NCI-H345 treated with DMSO at 0.1 percent for 48 hours (cell line): Measurements from ENCODE around the gene DDC.
"Not testable (repeated sequence)": the region's sequence is repeated elsewhere in the genome, so short reads cannot be mapped to it uniquely, and the experiment has no call there.

ENCODE experiments used
- DNase-seq: peaks from one replicate; lab custom pipeline; 2025; ENCODE audit not compliant: unreplicated experiment; lab: John Stamatoyannopoulos, UW

The DDC gene

DNA sequence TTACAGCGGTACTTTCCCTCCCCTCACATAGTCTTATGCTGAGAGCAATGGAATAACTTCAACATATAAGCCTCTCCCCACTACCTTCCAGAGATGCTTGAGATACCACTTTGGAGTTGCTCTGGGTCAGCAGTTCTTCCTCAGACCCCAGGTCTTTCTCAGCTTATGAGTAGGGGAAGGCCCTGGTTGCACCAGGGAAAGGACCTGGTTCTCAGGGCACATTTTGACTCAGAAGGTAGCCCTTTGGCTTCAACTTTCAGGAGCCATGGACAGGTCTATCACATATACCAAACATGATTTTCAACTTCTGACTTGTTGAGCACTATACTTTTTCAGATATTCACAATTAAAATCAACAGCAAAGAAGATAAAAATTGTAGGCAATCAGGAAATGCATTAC lies 103.5 kb downstream of the DDC start:
- no peak for DNase-seq

DNA sequence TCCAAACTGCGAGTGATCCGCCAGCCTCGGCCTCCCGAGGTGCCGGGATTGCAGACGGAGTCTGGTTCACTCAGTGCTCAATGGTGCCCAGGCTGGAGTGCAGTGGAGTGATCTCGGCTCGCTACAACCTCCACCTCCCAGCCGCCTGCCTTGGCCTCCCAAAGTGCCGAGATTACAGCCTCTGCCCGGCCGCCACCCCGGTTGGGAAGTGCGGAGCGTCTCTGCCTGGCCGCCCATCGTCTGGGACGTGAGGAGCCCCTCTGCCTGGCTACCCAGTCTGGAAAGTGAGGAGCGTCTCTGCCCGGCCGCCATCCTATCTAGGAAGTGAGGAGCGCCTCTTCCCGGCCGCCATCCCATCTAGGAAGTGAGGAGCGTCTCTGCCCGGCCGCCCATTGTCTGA lies 106.0 kb downstream of the DDC start:
- not testable (repeated sequence) for DNase-seq

DNA sequence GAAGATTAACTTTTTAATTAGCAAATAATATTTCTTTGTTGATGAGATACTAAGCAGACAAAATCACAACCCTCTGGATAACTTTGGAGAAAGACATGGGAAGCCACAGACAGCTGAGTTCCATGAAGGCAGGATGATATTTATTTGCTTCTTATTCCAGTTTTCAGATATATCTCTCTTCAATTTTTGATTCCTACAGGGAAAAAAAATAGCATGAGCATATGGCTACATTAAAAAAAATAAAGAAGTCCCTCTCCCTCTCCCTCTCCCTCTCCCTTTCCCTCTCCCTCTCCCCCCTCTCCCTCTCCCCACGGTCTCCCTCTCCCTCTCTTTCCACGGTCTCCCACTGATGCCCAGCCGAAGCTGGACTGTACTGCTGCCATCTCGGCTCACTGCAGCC lies 106.6 kb downstream of the DDC start:
- DNase-seq: not testable (repeated sequence)

DNA sequence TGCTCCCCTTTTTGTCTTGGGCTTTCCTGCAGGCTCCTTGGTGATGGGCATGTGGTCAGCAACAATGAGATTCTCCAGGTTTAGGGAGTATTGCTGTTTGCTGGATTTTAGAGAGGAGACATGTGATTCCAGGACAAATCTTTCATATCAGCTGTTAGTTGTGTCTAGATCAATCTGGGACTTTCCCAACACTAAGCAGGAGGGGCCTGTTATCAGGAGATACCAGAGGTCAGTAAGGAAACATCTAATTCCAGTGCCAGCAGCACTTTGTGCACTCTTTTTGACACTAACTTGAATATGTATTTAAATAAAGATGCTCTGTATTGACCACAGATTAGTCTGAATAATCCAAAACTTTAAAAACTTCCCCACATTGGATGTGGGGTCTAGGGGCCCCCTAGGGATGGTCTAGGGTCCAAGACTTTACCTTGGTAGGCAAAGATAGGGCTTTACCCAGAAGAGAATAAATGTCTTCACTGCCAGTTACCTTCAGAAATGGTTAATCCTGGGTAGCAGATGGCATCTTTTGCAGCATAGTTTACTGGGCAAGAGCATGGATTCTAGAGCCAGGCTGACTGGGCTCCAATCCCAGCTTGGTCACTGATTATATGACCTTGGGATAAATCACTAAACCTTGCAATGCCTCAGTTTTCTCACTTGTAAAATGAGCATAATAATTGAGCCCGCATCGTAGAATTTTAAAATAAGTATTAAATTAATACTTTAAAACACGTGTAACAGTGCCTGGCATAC lies 108.7 kb downstream of the DDC start:
- DNase-seq: no peak

DNA sequence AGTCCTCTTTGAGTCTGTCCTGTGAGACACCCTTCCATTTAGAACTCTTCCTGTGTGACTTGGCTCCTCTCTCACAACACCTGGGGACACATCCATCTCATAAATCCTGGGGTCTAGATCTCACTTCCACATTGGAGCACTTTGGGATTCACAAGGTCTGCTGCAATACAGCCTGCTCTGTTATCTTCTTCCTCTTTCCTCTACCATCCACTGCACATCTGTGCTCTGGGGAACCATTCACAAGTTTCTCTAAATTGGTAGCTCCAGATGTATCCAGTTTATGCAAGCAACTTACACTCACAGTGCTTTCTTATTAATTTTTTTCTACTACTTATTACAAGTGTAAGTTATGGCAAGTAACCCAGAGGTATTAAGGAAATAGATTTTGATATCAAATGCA lies 109.5 kb downstream of the DDC start:
- no peak for DNase-seq

DNA sequence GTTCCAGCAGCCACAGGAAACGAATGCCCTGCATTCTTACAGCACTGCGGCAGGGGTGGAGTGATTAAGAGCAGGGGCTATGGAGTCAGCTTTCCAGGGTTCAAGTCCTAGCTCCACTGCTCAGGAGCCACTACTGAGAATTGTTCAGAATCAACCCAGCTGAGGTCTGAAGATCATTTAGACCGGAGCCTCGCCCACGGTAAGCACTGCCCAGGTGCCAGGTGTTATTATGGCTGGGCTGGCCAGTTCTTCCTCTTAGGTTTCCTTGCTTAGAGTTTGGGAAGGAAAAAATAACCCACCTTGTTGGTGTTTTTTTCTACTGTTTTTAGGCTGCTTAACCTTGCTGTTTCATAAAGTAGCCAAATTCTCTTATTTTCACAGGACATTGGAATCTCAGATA lies 110.2 kb downstream of the DDC start:
- no peak for DNase-seq

DNA sequence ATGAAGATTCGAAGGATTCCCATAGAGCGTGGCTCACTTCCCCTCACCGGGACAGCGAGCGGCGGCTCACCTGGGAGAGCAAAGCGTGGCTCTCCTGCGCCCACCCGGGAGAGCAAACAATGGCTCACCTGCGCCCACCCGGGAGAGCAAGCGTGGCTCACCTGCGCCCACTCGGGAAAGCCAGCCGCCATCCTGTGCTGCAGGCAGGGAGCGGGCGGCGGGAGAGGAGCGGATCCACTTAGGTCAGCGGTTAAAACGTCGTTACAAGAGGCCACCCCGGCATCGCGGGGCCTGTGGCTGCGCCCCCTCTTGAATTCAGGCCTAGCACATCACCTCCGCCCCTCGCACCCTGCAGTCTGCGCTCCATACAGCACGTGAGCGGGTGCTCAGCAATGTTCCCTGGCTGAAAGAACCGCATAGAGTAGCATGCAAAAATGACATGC lies 114.6 kb downstream of the DDC start:
- peak; percentile 23 for DNase-seq

DNA sequence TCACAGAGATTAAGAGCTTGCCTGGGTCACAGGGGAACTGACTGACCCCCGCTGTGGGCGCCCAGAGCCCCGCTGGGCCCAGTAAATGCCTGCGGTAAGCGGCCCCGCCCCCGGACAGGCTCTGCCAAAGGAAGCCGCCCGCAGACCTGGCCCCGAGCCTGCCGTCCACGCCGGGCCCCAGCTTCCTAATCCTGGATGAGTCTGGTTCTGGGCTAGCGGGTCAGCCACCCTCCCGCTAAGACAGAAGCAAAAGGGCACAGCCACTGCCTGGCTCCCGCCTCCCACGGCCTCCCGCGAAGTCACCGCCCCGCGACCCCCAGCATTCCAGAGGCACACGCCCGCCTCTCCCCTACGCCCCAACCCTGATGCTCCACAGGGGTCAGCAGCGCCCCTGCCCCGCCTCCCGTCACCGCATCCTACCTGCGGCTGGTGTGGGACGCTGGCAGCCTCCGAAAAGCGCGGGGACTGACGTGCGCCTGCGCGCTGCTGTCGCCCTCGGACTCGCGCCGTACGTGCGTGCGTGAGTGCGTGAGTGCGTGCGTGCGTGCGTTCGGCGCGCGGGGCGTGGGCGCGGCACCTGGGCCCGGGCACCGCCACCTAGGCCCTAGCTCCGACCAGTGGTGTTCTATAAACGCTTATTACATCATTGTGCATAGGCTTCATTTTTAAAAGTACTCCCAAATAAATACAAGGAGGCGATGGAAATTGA lies 115.2 kb downstream of the DDC start, which contains the start of gene FIGNL1:
TSS of gene FIGNL1 (minus strand) at position 470 of the 709 bp plus-strand sequence. CDS start 3,063 bp downstream, outside the sequence.
- peak; percentile 66 for DNase-seq

DNA sequence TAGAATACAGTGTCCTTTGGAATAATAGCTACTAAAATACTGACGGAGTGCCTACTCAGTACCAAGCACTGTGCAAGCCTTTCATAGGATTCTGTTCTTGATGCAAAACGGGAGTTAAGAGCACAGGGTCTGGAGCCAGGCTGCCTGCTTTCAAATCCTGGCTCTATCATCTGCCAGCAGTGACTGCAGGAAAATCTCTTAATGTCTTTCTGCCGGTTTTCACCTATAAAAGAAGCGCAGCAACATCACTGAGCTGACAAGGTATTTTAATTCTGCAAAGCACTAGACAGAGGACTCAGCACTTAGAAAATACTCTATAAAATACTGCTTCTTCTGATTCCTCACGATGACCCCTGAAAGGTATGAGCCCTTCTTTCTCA lies 115.7 kb downstream of the DDC start:
- no peak for DNase-seq

DNA sequence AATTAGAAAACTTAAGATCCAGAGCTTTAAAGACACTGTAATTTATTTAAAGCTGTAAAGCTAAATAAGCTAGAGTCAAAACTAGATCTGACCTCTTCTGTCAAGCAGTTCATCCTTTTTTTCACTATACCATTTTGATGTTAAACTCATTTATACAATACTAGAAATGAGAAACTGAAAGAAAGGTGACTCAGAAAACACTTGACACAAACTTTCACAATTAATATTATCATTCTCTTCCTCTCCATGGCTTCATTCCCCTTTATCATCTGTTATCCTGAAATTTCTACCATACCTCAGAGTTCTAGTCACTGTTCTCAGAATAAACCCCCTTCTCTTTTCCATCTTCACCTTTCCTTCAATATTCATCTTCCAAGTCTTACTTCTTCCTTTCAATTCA lies 116.4 kb downstream of the DDC start:
- no peak for DNase-seq

DNA sequence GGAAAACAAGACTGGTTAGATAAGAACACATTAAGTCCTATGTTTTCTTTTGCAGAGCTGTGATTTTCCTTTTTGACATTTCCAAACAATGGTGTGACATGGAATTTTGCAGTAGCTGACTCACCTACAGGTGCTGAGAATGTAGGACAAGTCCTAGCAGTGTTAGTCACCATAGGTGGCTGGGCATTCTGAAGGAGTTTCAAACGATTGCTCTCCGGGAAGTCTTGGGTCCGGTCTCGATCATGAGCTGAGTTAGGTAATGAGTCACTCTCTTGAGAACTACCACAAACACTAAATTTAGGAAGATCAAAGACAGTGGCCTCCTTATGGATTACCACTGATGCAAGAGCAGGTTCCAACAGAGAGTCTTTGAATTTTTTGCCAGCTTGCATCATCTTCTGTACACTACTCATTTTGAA lies 118.7 kb downstream of the DDC start:
- no peak for DNase-seq

DNA sequence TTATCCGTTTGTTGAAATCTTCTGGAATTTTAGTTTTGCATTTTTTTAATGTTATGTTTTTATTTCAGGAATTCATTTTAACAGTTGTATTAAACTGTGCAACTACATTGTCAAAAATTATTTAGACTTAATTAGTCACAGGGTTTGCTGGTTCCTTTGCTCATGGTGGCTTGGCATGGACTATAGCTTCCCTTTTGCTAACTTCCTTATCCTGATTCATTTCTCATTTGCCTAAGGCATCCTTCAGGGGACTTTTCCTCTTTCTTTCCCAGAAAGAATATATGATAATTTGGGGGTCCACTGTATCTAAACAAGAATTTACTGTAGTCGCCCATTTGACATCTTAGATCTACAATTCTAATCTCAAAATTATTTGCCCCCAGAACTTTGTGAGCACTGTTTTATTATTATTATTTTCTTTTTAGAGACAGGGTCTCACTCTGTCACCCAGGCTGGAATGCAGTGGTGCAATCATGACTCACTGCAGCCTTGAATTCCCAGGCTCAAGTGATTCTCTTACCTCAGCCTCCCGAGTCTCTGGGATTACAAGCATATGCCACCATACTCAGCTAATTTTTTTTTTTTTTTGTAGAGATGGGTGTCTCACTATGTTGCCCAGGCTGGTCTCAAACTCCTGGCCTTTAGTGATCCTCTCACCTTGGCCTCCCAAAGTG lies 128.9 kb downstream of the DDC start:
- no peak for DNase-seq

DNA sequence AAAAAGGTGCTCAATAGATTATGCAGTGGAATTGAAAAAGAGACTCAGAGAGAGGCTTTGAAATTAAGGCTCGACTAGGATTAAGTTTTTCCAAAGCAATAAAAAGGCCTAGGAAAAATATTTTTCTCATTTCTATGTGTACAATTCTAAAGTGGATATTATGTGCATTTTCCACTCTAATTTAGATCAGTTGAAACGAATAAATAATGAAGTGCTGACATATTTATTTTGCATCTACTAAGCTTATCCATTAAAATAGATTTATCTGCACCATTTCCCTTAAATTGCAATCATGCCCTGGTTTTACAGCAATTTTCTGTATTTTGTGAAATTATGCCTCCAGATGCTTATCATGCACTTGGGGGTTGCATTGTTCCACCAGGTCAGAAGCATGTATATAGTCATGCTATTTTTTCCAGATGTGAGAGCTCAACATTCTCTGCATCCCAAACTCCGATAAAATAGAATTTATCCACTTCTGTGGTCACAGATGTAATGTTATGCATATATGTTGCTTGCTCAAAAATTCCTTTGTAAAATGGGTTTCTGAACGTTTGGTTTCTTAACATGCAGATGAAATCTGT lies 133.4 kb downstream of the DDC start:
- DNase-seq: no peak

DNA sequence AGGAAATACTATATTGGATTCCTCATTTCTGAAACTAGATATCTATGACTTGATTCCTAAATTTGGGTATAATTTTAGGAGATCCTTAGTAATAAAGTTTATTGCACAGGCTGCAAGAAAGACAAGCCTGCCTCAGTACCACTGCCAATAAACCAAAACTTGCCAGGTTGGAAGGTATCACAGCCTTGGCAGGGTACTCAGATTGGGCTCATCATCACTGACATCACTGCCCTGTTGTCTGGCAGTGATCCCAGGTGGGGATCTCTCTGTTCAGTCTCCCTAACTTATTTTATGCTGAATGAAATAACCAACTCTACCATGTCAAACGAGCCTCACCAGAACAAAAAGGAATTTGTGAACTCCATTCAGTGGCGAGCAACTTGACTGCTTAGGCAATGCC lies 133.9 kb downstream of the DDC start:
- DNase-seq: no peak

DNA sequence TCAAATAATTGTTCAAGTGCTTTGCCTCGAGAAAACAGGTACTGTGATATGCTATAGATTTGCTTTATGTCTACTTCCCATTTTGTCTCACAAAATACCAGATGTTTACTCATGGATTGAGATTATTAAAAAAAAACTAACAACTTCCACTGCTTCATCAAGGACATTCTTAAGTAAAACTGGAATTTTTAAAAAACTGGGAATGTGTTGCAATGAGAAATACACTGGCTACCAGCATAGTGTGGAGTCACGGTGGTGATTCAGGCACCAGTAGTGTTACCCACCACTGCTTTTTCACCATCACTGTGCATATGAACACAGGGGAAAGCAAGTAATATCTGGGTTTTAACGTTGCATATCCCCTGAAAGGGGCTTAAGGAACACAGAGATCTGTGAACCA lies 136.3 kb downstream of the DDC start:
- DNase-seq: no peak

DNA sequence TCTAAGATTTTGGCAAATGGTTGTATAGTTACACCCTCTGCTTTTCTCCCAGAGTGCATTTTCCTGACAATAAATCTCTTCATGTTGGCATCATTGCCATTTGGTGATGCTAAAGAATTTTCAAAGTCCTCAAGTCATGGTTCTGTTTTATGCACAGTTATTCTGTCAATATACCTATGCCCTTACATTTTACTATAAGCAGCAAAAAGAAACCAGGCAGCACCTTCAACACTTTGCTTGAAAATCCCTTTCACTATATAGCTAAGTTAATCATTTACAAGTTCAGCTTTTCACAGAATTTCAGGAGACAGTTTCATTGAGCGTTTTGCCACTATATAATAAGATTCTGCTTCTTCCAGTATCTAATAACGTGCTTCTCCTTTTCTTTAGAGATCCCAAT lies 137.7 kb downstream of the DDC start:
- DNase-seq: no peak

DNA sequence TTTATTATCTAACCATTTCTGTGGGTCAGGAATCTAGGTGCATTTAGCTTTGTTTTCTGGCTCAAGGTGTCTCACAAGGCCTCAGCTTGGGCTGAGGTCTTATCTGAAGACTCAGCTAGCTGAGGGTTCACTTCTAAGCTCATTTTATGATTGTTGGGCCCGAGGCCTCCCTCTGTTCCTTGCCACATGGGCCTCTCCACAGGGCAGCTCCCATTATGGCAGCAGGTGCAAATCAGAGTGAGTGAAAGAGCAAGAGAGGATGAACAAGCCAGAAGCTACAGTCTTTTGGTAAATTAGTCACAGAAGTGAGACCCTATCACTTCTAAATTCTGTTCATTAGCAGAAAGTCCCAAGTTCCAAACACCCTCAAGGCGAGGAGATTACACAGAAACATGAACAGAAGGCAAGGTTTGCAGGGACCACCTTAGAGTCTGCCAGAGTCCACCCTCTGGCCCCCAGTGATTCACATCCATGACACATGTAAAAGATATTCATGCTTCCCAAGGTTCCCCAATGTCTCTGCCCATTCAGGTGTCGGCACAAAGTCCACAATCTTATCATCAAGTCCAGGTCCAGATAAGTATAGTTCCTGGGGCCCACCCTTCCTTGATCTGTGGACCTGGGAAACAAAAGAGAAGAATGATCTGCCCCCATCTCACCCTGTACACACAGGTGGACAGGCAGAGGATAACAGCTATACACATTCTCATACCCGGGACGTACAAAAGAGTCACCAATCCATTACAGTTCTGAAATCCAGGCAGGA lies 138.7 kb downstream of the DDC start:
- no peak for DNase-seq

DNA sequence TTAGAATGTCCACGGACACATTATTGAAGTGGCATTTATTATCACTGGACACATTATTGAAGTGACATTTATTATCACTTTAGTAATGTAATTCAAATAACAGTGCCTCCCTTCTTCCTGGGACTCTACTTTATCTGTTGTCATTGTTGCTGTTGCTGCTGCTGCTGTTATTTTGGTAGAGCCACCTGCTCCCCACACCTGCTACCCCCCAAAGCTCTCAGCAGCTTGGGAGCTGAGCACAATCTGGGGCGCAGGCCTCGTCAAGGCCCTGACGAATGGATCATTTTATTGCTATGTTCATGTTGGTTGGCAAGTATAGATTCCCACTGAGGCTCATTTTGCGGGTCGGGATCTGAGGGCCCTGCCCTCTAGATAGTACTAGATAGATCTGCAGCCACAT lies 139.9 kb downstream of the DDC start:
- no peak for DNase-seq

DNA sequence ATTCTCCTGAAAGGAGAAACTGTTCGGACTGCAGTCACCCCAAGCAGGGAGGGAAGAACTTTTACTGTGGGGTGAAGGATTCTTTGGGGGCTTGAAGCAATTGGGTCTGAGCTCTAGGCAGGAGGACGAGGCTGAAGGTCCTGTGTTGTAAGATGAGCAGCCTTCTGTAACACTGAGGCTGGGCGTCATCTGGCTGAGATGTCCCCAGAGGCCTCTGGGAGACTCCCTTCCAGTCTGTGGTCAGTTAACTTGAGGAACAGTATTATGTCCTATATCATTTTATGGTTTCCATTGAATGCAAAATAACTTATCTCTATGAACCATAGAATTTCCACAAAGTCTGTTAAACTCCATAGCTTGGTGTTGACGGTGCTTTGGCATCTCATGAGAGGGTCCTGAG lies 141.3 kb downstream of the DDC start:
- DNase-seq: no peak

DNA sequence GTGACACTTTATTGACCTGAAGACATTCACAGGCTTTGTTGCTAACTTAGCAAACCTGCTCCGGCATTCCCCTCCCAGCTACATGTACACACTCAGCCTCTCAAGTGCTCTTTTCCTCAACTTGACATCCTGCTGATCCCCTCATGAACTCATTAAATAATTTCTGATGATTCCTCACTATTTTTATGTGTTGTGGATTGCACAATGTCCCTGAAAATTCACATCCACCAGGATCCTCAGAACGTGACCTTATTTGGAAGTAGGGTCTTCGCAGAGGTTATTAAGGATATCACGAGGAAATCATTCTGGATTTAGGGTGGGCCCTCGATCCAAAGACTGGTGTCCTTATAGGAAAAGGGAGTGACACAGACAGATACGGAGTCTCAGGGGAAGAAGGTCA lies 142.3 kb downstream of the DDC start:
- no peak for DNase-seq

DNA sequence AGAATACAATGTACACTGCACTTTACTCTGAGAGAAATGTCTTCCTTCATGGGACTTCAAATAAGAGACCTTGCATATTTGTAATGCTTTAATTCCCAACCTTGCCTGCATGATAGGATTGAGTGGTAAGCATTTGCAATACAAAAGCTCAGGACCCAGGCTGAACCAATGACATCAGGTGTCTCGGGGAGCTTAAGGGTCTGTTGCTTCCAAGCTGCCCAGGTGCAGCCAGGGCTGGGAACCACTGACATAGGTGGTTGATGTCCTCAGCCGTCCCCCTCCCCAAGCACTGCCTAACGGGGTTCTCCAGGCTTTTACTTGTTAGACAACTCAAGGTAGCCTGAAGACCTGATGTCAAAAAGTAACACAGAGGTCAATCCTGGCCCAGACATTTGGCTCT lies 144.2 kb downstream of the DDC start:
- no peak for DNase-seq
